GM19324 (cell line): ENCODE data around the gene SORT1.
A peak's percentile ranks its signal among the peaks of the same experiment; 100 is the strongest.
"Not testable (repeated sequence)": the region's sequence is repeated elsewhere in the genome, so short reads cannot be mapped to it uniquely, and the experiment has no call there.

ENCODE experiments used
- ATAC-seq: cut with Tn5 transposase; IDR thresholded peaks from one replicate; pipeline ENCODE4 v1.9.1; 2021; ENCODE audit warnings: mild to moderate bottlenecking, moderate library complexity; ENCODE audit not compliant: unreplicated experiment, low FRiP score

Gene SORT1

DNA sequence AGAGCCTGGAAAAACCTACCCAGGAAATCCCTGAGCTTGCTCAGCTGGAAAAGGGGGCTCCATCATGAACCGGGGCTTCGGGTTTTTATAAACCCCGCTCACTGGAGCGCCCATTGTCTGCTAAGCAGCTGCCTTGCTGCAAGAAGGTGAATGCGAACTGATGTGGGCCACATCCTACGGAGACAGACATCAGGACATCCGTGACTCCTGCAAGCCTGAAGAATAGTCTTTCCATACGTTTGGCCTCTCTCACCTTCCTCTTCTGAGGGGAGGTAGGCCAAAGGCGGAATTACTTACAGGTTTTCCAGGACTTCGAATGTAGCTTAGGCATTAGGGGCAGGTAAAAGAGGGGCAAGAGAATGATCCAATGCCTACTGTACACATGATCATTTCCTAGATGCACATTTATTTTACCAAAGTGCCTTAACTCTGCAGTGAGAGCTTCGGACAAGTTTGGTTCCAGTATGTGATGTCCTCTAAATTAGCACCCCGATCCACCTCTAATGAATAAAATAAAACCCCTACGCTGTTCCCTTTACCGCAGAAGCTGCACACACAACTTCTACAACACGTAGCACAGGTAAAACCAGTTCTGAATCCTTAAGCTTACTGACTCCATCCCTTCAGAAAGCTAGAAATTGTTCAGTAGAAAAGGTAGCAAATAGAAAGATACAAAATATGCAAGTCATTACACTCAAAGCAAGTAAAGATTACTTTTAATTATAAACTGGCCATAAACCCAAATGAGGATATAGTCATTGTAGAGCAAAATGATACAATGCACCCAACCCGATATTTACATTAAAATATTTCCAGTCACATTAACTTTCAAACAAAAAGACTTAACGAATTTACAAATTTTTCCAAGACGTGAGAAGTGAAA is 866 bp upstream of the SORT1 start:
- no peak for ATAC-seq

DNA sequence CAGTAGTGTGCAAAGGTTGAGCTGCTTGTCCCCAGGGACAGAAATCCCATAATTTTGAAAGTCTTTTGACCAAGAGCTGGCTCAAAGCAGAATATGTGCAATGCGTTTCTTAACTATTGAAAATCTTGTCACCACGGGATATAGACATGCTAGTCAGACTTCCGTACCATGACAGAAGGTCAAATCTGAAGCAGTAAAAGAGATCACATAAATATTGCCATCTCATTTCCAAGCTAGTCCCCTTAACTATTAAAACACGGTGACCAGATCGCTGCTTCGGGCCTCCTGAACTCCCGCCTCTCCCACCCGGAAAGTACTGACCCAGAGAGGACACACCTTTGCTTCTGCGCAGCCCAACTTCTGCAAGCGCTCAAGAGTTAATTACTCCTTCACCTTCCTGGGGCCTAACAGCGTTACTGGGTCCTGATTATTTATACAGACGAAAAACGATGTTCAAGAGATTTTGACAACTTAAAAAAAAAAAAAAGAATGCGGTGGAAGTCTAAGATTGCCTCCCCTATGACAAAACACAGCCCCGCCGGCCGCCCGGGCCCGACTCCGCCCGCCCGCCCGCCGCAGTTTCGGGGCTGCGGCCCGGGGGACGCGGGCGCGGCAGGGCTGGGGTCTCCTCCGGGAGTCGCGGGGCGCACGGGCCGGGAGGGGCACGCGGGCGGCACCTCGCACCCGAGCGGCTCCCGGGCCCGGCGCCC is 692 bp downstream of the SORT1 start:
- no peak for ATAC-seq

GRCh38 chr1:109396513-109396839 is 1.2 kb downstream of the SORT1 start:
- no peak for ATAC-seq

- ATAC-seq = no peak
These were observed 1.9 kb downstream of the SORT1 start for GRCh38 chr1:109395602-109396512.

GRCh38 chr1:109395282-109395599 is 2.5 kb downstream of the SORT1 start:
- not testable (repeated sequence) for ATAC-seq

- no peak for ATAC-seq
These were observed 3.0 kb downstream of the SORT1 start for GRCh38 chr1:109394591-109395281.

GRCh38 chr1:109393617-109394233 is 4.0 kb downstream of the SORT1 start:
- no peak for ATAC-seq

DNA sequence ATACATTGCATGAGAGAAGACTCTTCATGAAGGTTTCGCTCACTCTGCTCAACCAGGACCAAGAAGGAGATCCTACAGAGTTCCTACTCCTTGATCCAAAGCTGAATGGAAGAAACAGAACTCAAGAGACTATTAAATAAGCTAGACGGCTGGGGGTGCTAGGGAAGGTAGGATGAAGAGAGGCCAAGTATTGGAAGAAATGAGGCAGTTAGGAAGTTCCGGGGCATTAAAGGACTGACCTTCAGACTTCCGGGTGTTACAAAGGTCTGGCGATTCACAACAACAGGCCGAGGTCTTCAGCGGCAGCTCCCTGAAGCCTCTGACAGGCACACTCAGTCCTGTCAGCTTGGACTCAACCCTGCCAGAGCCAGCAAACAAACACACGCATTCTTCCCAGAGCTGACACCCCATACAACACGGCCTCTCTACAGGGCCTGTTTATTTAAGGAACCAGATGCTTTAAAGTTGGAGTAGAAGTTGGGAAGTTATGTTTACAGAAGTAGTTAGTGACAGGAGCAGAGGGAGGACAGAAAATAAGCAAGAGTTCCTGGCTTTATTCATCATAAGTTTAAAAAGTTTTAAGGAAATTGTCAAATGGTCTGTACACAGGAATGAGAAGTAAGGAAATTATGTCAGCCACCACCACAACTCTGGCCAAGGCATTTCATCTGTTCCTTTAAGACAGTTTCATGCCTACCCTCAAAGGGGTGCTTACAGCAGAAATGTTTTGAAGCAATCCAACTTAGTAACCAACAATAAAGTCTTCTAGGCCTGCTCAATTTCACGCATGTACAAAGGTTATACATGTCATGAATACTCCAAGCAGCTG is 4.7 kb downstream of the SORT1 start:
- no peak for ATAC-seq

DNA sequence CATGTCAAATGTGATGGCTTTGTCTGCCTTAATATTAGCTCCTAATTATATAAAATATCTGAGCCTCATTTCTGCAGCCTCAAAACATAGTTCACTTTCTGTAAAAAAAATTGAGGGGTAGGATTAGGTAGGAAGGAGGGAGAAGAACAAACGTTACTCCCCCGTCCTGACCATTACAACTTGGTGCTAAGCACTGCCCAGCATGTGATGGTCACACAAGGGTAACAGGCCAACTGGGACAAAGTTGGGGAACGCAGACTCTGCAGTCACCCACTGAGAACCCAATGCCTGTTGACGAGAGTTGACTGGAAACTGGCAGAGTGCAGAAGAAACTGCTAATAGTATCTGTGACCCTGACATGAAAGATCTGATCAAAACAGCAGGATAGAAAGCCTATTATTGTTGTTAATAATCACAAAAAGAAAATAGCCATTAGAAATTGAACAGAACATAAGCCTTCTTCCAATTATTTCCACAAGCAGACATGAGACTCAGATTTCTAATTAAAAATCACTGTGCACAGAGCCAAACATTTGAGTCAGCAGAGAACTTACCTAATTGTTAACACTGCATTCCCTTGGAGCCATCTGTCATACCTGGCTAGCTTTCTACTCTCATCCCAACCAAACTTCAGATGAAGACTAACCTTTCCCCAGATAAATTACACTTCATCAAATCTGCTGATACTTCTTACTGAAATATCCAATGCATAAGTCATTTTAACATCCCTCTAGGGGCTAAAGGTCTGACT is 5.5 kb downstream of the SORT1 start:
- peak; percentile 12 for ATAC-seq

GRCh38 chr1:109391626-109392025 is 6.1 kb downstream of the SORT1 start:
- peak; percentile 59 for ATAC-seq

DNA sequence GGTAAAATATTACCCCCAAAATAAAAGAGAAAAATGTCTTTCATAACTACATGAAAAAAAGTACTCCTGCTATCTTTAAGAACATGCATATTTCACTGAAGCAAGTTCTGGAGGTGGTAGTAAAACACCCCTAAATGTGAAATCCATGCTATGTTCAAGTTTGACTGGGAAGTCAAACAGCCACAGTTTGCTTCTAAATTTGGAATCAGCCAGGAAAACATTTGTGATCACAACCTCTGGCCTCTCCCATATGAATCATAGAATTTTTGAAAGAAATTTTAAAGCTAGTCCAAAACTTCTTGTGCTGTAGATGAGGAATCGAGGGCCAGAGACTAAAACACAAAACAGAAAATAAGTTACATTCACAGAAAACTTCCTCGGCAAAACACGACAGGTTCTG is 6.6 kb downstream of the SORT1 start:
- no peak for ATAC-seq

GRCh38 chr1:109389638-109390341 is 7.9 kb downstream of the SORT1 start:
- ATAC-seq = no peak

- no peak for ATAC-seq
These were observed 8.7 kb downstream of the SORT1 start for GRCh38 chr1:109388884-109389637.

DNA sequence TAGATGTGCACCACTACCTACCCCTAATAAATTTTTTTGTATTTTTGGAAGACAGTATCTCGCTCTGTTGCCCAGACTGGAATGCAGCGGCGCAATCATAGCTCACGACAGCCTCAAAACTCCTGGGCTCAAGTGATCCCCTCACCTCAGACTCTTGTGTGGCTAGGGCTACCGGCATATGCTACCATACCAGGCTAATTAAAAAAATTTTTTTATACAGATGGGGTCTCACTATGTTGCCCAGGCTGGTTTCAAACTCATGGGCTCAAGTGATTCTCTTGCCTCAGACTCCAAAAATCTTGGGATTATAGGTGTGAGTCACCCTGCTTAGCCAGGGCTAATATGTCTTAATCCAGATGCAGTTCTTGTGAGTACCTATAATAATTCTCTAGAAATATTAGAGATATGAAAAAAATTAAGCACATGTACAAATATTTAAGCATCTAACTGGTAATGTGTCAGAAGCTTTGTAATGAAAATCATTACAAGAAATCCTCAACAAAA is 9.5 kb downstream of the SORT1 start:
- no peak for ATAC-seq

GRCh38 chr1:109386054-109386717 is 11.5 kb downstream of the SORT1 start:
- ATAC-seq = no peak

DNA sequence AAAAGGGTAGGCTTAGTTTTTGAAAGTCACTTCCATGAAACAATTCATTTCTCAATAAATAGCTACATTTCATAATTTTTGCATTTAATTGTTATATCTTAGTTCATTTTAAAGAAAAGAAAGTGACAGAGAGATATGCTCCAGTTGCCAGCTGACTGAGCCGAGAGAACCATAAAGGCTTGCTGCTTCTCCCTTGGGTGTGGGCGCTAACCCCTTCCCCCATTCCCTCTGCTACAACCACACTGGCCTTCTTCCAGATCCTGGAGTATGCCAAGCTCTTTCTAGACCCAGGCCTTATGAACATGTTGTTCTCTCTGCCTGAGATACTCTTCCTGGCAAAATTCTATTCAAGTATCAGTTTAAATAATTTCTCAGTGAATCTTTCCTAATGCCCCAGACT is 12.3 kb downstream of the SORT1 start:
- ATAC-seq = no peak
